Measurements from ENCODE around the gene ETV5.

GRCh38 chr3:186069199-186069598 is 39.7 kb downstream of the ETV5 start:
- no peak for TF ChIP-seq CTCF (IDR thresholded peaks at IDR 0.05)
- TF ChIP-seq EZH2 (IDR thresholded peaks at IDR 0.05): no peak

Measured in neural progenitor cell (in vitro differentiated cells).